Progenitor cell of endocrine pancreas (in vitro differentiated cells): ENCODE data around the gene ANKS3. TPM values are rescaled to one million over a fixed set of nuclear protein-coding genes. Genes with fewer than 3 reads are reported as not detected.
A peak's percentile ranks its signal among the peaks of the same experiment; 100 is the strongest.

Source experiments
- DNase-seq: peaks from one replicate; pipeline ENCODE4 v3.0.0; 2021; ENCODE audit warnings: low spot score; ENCODE audit not compliant: unreplicated experiment
- H3K27ac Mint-ChIP-seq: 2 replicates; pipeline ENCODE4 v1.8.0; 2021; ENCODE audit warnings: mild to moderate bottlenecking, moderate library complexity, mixed read lengths
- H3K27me3 Mint-ChIP-seq: 2 replicates; pipeline ENCODE4 v1.8.0; 2021; ENCODE audit warnings: mixed read lengths
- H3K36me3 Mint-ChIP-seq: 2 replicates; pipeline ENCODE4 v1.8.0; 2022; ENCODE audit warnings: mixed read lengths; ENCODE audit not compliant: insufficient read depth
- H3K4me1 Mint-ChIP-seq: 2 replicates; pipeline ENCODE4 v1.8.0; 2021; ENCODE audit warnings: low read depth, mixed read lengths
- H3K4me3 Mint-ChIP-seq: 2 replicates; pipeline ENCODE4 v1.8.0; 2021; ENCODE audit warnings: low read depth, mild to moderate bottlenecking, moderate library complexity, mixed read lengths
- H3K9me3 Mint-ChIP-seq: 2 replicates; pipeline ENCODE4 v1.8.0; 2021; ENCODE audit warnings: low read depth, mixed read lengths
- microRNA-seq: library from miRNA; unstranded; fragments of <30 nt; microRNA quantifications from one replicate; pipeline ENCODE4 v1.1.0, GENCODE V29; 2020; ENCODE audit warnings: borderline number of aligned reads; ENCODE audit not compliant: unreplicated experiment
- total RNA-seq: library from RNA; stranded (reverse); gene quantifications from 2 replicates; pipeline ENCODE4 v1.2.1, GENCODE V29; 2021
- TF ChIP-seq, protein P1 (sequence below): fragments of 200-600 bp; sonication (generic); IDR thresholded peaks from one replicate; pipeline ENCODE4 v1.5.0; 2021; ENCODE audit warnings: antibody characterized with exemption, mild to moderate bottlenecking; ENCODE audit not compliant: unreplicated experiment

Gene ANKS3
- total RNA-seq, 1 donor from 2014 or later: 45.0 TPM

DNA sequence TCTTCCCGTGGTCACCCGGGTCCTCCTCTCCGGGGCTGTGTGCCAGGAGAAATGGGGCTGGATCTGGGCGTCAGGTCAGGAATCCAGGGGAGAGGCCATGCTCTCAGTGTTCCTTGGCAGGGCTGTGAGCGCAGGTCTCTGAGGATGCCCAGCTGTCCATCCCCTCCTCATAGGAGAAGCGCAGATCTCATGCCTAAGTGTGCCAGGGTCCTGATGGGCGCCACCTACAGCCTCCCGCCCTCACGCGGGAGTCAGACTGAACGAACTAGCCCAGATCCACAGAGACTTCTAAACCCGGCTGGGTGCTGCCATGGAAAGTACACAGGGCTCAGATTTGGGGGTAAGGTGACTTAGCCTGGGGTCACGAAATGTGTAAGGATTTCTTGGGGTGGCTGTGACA is 85.2 kb downstream of the ANKS3 start:
- H3K4me3 Mint-ChIP-seq: no peak overlapping the region
- no peaks in the 10 kb centered on the region for H3K27me3 Mint-ChIP-seq
- peaks cover 8% of the 10 kb centered on the region for H3K4me1 Mint-ChIP-seq
- H3K9me3 Mint-ChIP-seq: no peaks in the 10 kb centered on the region
- H3K27ac Mint-ChIP-seq: peak overlapping the region; percentile 48
- DNase-seq: no peak
- H3K36me3 Mint-ChIP-seq: peaks cover 20% of the 10 kb centered on the region
- TF ChIP-seq, protein P1, sequence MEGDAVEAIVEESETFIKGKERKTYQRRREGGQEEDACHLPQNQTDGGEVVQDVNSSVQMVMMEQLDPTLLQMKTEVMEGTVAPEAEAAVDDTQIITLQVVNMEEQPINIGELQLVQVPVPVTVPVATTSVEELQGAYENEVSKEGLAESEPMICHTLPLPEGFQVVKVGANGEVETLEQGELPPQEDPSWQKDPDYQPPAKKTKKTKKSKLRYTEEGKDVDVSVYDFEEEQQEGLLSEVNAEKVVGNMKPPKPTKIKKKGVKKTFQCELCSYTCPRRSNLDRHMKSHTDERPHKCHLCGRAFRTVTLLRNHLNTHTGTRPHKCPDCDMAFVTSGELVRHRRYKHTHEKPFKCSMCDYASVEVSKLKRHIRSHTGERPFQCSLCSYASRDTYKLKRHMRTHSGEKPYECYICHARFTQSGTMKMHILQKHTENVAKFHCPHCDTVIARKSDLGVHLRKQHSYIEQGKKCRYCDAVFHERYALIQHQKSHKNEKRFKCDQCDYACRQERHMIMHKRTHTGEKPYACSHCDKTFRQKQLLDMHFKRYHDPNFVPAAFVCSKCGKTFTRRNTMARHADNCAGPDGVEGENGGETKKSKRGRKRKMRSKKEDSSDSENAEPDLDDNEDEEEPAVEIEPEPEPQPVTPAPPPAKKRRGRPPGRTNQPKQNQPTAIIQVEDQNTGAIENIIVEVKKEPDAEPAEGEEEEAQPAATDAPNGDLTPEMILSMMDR: no peak

DNA sequence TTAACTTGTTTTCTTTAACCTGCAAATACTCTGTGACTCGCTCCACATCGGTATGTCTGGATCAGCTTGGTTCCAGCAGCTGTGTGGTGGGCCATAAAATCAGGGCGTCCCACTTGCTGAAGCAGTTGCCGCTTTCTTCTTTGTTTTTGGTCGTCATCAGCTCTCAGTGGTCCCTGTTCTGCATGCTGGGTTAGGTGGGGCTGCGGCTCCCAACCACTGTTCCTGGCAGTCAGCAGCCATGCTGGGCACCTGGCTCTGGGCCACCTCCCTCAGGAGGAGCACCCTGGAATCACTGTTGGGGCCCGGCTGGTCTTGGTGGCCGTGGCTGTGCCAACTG is 86.5 kb downstream of the ANKS3 start:
- Mint-ChIP-seq H3K27ac (no peak overlapping the region), H3K27me3 (no peaks in the 10 kb centered on the region), H3K9me3 (no peaks in the 10 kb centered on the region), H3K4me1 (no peaks in the 10 kb centered on the region), H3K4me3 (no peak overlapping the region), H3K36me3 (peaks cover 16% of the 10 kb centered on the region)
- DNase-seq: no peak
- TF ChIP-seq, protein P1: no peak

DNA sequence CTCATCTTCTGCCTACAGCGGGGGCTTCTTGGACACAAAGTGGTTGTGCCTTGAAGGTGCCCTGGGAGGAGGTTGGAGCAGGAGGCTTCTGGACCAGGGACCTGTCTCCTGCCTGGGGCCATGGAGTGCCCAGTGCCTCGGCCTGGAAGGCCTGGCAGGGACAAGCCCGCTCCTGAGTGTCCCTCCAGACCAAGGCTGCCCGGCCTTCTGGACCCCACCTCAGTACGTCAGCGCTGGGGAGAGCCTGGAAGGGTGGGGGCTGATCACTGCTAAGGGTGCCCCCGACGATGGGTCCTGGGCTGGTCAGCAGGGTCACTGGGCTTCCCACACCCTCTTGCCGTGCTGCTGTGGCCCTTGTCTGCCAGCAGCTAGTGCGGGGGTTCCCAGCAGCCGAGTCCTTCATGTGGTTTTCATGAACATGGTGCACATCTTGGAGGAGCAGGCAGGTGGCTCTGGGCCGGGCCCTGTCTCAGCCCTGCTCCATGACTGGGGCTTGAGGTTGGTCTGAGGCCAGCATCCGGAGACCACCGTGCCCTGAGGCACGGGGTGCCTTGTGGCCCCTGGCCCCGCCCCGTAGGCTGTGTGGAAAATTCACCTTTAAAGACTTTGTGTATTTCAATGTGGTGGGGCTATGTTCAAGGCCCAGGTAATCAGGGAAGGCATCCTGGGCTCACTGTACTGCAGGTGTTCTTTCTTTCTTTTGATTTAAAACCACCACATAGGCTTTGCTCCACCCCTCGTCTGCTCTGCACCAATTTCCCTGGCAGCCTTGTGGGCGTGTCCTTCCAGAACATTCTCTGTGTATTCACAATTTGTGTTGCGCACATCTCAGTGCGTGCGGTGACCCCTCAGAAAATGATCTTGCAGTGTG is 87.1 kb downstream of the ANKS3 start:
- H3K27ac Mint-ChIP-seq: no peak overlapping the region
- no peaks in the 10 kb centered on the region for H3K4me1 Mint-ChIP-seq
- TF ChIP-seq, protein P1: no peak
- no peak overlapping the region for H3K4me3 Mint-ChIP-seq
- no peak for DNase-seq
- peaks cover 16% of the 10 kb centered on the region for H3K36me3 Mint-ChIP-seq
- H3K9me3 Mint-ChIP-seq: no peaks in the 10 kb centered on the region
- no peaks in the 10 kb centered on the region for H3K27me3 Mint-ChIP-seq

Small RNA genes within 50 kb of the gene (microRNA-seq; reads per million reads assigned to microRNA genes)
- not detected for gene MIR6769A

Other genes with a start within 250 kb of the ANKS3 start
- gene CDIP1, start 195.5 kb downstream of the ANKS3 start, total RNA-seq: 30.2 and 31.8 TPM in 2 replicates
- 1.2 and 1.7 TPM in 2 replicates for gene C16orf96, start 177.9 kb downstream of the ANKS3 start, total RNA-seq
- 39.0 and 39.4 TPM in 2 replicates for gene UBALD1, start 119.4 kb downstream of the ANKS3 start, total RNA-seq
- gene MGRN1, start 109.4 kb downstream of the ANKS3 start, total RNA-seq: 104 and 105 TPM in 2 replicates
- gene NUDT16L1, start 40.7 kb downstream of the ANKS3 start, total RNA-seq: 39.4 and 41.8 TPM in 2 replicates
- gene DNAAF8, start 266 bp upstream of the ANKS3 start, total RNA-seq: 1.1 TPM in 2 replicates
- 23.5 and 23.9 TPM in 2 replicates for gene ZNF500, start 32.9 kb upstream of the ANKS3 start, total RNA-seq
- 0.78 TPM in 1 of 2 replicates, not detected in the other for gene SEPTIN12, start 54.1 kb upstream of the ANKS3 start, total RNA-seq
- not detected in 2 replicates for gene SMIM22, start 61.1 kb upstream of the ANKS3 start, total RNA-seq
- gene ROGDI, start 68.4 kb upstream of the ANKS3 start, total RNA-seq: 43.6 and 44.1 TPM in 2 replicates
- gene GLYR1, start 113.0 kb upstream of the ANKS3 start, total RNA-seq: 129 and 132 TPM in 2 replicates
- gene UBN1, start 113.2 kb upstream of the ANKS3 start, total RNA-seq: 41.9 and 42.1 TPM in 2 replicates
- gene PPL, start 202.9 kb upstream of the ANKS3 start, total RNA-seq: 62.7 and 64.1 TPM in 2 replicates
- gene SEC14L5, start 224.1 kb upstream of the ANKS3 start, total RNA-seq: 1.8 and 2.1 TPM in 2 replicates